ENCODE results near the gene ARHGEF12. TPM values are rescaled to one million over a fixed set of nuclear protein-coding genes. Genes with fewer than 3 reads are reported as not detected.

ARHGEF12 gene
- total RNA-seq, 1 experiment from 2014 or later, result 27.3 TPM

DNA sequence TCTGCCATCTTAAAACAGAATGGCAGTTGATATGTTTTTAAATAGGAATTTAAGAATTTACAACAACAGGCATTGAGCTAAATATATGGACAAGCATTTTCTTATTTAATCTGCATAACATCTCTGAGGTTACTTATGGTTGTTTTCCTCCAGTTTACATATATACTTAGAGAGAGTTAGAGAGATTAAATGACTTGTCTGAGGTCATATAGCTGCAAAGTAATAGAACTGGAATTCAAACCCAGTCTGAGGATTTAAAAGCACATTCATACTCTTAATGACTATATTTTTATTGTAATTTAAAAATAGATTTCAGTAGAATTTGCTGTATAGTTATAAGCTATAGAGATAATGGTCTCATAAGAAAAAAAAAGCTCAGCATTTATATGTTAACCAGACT lies 93.9 kb downstream of the ARHGEF12 start:
- in situ Hi-C loops (cut with HindIII; ENCODE audit: low pct_unique_long_range_greater_than_20kb, low sequenced_read_pairs), result no loop called here
- no peak for DNase-seq (ENCODE audit: low read depth, low spot score)

DNA sequence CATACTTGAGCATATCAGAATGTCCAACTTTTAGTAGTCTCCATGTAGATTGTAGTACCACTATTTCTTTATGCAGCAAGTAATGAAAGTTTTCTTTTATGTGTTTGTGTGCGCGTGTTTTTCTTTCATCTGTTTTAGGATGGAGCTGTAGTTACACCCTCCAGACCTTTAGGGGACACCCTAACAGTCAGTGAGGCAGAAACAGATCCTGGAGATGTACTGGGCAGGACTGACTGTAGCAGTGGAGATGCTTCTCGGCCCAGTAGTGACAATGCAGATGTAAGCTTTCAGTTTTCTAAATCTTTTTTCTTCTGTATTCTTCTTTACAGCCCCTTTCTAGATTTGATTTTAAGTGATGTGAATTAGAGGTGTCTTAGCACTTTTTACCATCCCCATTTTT lies 95.4 kb downstream of the ARHGEF12 start:
- peak; percentile 48 for DNase-seq (ENCODE audit: low read depth, low spot score)
- in situ Hi-C loops (cut with HindIII; ENCODE audit: low pct_unique_long_range_greater_than_20kb, low sequenced_read_pairs), result no loop called here

GRCh38 chr11:120432056-120433018 lies 96.1 kb downstream of the ARHGEF12 start:
- DNase-seq (ENCODE audit: low read depth, low spot score), result peak; percentile 72
- in situ Hi-C loops (cut with HindIII; ENCODE audit: low pct_unique_long_range_greater_than_20kb, low sequenced_read_pairs), result no loop called here

DNA sequence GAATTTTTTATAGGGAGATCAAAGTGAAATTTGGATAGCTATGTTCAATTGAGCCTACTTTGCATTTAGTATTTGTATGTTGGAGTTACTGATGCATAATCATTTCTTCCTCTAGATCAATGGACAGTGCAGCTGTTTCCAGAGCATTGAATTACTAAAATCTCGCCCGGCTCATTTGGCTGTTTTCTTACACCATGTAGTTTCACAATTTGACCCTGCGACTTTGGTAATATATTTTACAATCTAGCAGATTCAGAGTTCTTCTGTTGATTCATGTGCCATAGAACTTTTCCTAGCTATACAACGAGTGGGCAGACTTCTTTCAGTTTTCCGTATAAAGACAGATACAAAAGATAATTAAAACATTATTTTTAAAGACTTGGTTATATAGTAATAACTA lies 105.4 kb downstream of the ARHGEF12 start:
- in situ Hi-C loops (cut with HindIII; ENCODE audit: low pct_unique_long_range_greater_than_20kb, low sequenced_read_pairs), result no loop called here
- DNase-seq (ENCODE audit: low read depth, low spot score), result no peak

- in situ Hi-C loops (cut with HindIII; ENCODE audit: low pct_unique_long_range_greater_than_20kb, low sequenced_read_pairs), result no loop called here
- no peak for DNase-seq (ENCODE audit: low read depth, low spot score)
Measured at GRCh38 chr11:120442031-120442430, 105.8 kb downstream of the ARHGEF12 start.

- DNase-seq (ENCODE audit: low read depth, low spot score), result no peak
- in situ Hi-C loops (cut with HindIII; ENCODE audit: low pct_unique_long_range_greater_than_20kb, low sequenced_read_pairs), result no loop called here
Measured at GRCh38 chr11:120446802-120447201, 110.6 kb downstream of the ARHGEF12 start.

GRCh38 chr11:120448240-120448639 lies 112.0 kb downstream of the ARHGEF12 start:
- DNase-seq (ENCODE audit: low read depth, low spot score), result no peak
- in situ Hi-C loops (cut with HindIII; ENCODE audit: low pct_unique_long_range_greater_than_20kb, low sequenced_read_pairs), result no loop called here

DNA sequence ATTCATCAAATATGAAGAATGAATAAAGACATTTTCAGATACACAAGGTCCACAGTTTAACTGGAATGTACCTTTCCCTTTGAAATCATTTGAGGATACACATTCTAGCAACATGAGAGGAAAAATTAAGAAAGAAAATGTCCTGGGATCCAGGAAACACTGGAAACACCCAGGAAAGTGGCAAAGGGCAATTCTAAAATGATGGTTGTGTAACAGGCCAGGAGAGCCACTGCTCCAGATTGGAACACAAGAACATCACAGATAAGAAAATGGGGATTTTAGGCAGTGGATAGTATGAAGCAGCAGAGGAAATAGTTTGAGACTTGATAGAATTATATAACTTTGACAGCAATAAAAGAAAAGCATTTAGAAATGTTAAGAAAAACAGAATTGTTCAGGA lies 119.3 kb downstream of the ARHGEF12 start:
- in situ Hi-C loops (cut with HindIII; ENCODE audit: low pct_unique_long_range_greater_than_20kb, low sequenced_read_pairs), result no loop called here
- DNase-seq (ENCODE audit: low read depth, low spot score), result no peak

- in situ Hi-C loops (cut with HindIII; ENCODE audit: low pct_unique_long_range_greater_than_20kb, low sequenced_read_pairs), result no loop called here
- no peak for DNase-seq (ENCODE audit: low read depth, low spot score)
Measured at GRCh38 chr11:120457996-120458395, 121.8 kb downstream of the ARHGEF12 start.

- in situ Hi-C loops (cut with HindIII; ENCODE audit: low pct_unique_long_range_greater_than_20kb, low sequenced_read_pairs), result no loop called here
- no peak for DNase-seq (ENCODE audit: low read depth, low spot score)
Measured at GRCh38 chr11:120462825-120463224, 126.6 kb downstream of the ARHGEF12 start.

GRCh38 chr11:120465921-120466534 lies 129.8 kb downstream of the ARHGEF12 start:
- DNase-seq (ENCODE audit: low read depth, low spot score), result no peak
- in situ Hi-C loops (cut with HindIII; ENCODE audit: low pct_unique_long_range_greater_than_20kb, low sequenced_read_pairs), result no loop called here

GRCh38 chr11:120467627-120468026 lies 131.4 kb downstream of the ARHGEF12 start:
- in situ Hi-C loops (cut with HindIII; ENCODE audit: low pct_unique_long_range_greater_than_20kb, low sequenced_read_pairs), result no loop called here
- no peak for DNase-seq (ENCODE audit: low read depth, low spot score)

- DNase-seq (ENCODE audit: low read depth, low spot score), result no peak
- in situ Hi-C loops (cut with HindIII; ENCODE audit: low pct_unique_long_range_greater_than_20kb, low sequenced_read_pairs), result no loop called here
Measured at GRCh38 chr11:120471131-120471530, 134.9 kb downstream of the ARHGEF12 start.

DNA sequence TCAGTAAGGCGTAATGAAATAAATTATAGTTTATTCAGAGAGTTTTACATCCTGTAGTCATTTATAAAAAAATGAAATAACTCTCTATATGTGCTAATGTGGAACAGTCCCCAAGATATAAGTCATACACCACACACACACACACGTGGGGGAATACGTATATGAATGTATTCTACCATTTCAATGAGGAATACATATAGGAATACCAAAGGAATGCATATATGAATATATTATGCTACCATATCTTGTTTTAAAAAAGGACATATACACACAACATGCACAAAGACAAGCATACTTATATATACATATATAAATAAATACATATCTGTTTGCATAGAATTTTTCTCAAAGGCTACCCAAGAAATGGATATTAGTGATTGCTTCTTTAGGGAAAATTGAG lies 135.8 kb downstream of the ARHGEF12 start:
- no peak for DNase-seq (ENCODE audit: low read depth, low spot score)
- in situ Hi-C loops (cut with HindIII; ENCODE audit: low pct_unique_long_range_greater_than_20kb, low sequenced_read_pairs), result no loop called here

DNA sequence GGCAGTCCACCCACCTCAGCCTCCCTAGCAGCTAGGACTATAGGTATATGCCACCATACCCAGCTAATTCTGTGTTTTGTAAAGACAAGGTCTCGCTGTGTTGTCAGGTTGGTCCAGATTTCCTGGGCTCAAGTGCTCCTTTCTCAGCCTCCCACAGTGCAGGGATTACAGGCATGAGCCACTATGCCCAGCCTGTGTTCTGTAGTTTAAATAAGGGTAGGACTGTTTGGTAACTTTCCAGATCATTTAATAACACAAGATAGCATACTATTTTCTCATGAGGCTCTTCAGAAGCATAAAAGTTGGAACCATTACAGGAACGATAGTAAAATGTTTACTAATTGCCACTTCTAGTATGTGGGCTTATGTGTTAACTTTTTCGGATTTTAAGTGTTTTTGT lies 137.3 kb downstream of the ARHGEF12 start:
- DNase-seq (ENCODE audit: low read depth, low spot score), result no peak
- in situ Hi-C loops (cut with HindIII; ENCODE audit: low pct_unique_long_range_greater_than_20kb, low sequenced_read_pairs), result no loop called here

DNA sequence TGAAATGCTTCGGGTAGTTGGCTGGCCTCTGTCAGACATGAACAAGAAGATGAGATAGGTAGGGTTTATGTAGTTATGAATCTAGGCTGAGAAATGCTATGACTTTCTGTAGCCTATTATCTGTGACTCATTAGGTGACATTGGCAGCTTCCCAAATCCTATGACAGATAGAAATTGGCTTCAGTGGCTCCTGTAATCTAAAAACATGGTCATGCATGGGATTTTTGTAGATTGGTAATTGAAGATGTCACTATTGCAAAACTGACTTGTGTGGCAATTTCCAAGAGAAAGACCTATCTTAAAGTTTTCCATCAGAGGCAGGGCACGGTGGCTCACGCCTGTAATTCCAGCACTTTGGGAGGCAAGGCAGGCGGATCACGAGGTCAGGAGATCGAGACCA lies 145.9 kb downstream of the ARHGEF12 start:
- DNase-seq (ENCODE audit: low read depth, low spot score), result no peak
- in situ Hi-C loops (cut with HindIII; ENCODE audit: low pct_unique_long_range_greater_than_20kb, low sequenced_read_pairs), result no loop called here

DNA sequence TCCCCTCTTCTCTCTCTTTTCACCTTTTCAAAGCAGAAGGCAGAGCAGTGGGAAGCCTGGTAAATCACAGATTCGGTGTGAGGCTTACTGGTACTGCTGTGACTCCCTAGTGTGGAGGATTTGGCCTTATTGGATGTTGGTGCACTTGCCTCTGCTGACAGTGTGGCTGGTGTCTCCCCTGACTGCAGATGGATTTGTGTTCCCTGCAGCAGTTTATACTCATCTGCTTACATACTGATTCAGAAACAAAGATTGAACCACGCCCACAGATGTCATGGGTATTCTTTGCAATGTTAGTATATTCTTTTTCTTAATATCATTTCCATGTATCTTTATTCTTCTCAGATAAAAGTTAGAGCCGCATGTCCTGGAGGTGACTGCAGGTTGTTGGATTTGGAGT lies 148.5 kb downstream of the ARHGEF12 start:
- no peak for DNase-seq (ENCODE audit: low read depth, low spot score)
- in situ Hi-C loops (cut with HindIII; ENCODE audit: low pct_unique_long_range_greater_than_20kb, low sequenced_read_pairs), result no loop called here

GRCh38 chr11:120486138-120486537 lies 149.9 kb downstream of the ARHGEF12 start:
- DNase-seq (ENCODE audit: low read depth, low spot score), result no peak
- in situ Hi-C loops (cut with HindIII; ENCODE audit: low pct_unique_long_range_greater_than_20kb, low sequenced_read_pairs), result no loop called here

- in situ Hi-C loops (cut with HindIII; ENCODE audit: low pct_unique_long_range_greater_than_20kb, low sequenced_read_pairs), result no loop called here
- no peak for DNase-seq (ENCODE audit: low read depth, low spot score)
Measured at GRCh38 chr11:120489799-120490198, 153.6 kb downstream of the ARHGEF12 start.

Data from SK-MEL-5 (cell line).